ENCODE results near the gene MED12L.

Gene MED12L

DNA sequence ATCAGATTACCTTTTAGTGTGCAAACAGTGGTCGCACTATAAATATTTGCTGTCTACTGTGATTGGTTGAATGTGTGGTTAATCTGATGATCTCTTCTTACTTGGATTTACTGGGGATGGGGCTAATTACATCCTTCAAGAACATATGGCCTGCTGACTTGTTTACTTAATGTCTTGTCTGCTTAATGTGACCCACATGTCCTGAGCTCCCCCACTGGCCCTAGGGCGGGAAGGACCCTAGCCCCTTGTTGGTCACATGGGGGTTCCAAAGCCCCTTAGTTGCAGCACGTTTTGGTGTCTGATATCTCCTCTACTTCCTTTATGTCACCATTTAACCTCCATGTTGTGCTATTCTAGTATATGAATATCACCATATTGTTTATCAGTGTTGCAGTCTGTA, 316.9 kb downstream of the MED12L start:
- no peak overlapping the region for H3K4me3 ChIP-seq (ENCODE audit: low read depth, low read length)
- TF ChIP-seq, protein P1, sequence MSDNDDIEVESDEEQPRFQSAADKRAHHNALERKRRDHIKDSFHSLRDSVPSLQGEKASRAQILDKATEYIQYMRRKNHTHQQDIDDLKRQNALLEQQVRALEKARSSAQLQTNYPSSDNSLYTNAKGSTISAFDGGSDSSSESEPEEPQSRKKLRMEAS (IDR thresholded peaks at IDR 0.05; ENCODE audit: low read depth, low read length): no peak
- no peak for TF ChIP-seq POLR2A (IDR thresholded peaks at IDR 0.05; ENCODE audit: extremely low read depth, insufficient read length)
- TF ChIP-seq, protein P2, sequence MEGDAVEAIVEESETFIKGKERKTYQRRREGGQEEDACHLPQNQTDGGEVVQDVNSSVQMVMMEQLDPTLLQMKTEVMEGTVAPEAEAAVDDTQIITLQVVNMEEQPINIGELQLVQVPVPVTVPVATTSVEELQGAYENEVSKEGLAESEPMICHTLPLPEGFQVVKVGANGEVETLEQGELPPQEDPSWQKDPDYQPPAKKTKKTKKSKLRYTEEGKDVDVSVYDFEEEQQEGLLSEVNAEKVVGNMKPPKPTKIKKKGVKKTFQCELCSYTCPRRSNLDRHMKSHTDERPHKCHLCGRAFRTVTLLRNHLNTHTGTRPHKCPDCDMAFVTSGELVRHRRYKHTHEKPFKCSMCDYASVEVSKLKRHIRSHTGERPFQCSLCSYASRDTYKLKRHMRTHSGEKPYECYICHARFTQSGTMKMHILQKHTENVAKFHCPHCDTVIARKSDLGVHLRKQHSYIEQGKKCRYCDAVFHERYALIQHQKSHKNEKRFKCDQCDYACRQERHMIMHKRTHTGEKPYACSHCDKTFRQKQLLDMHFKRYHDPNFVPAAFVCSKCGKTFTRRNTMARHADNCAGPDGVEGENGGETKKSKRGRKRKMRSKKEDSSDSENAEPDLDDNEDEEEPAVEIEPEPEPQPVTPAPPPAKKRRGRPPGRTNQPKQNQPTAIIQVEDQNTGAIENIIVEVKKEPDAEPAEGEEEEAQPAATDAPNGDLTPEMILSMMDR (IDR thresholded peaks at IDR 0.05; ENCODE audit: low read depth, low read length): no peak
- TF ChIP-seq MYC (IDR thresholded peaks at IDR 0.05; ENCODE audit: low read depth, low read length): no peak
- DNase-seq (ENCODE audit: low read depth): no peak

DNA sequence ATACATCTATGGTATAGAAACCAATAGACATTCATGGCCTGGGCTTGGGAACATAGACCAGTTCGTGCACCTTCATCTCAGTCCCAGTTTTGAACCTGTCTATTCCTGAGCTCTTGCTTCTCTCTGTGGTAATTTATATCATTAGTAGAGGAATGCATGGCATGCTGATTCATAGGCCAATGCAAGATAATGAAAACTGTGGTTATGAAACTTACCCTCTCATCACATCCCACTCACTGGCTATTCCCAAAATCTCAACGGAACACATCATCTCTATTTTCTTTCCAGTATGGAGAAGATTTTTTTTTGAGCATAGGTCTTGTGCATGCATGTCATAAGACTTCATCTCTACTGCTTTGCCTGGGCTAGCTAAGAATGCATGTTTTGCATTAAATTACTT, 317.8 kb downstream of the MED12L start:
- H3K4me3 ChIP-seq (ENCODE audit: low read depth, low read length): no peak overlapping the region
- DNase-seq (ENCODE audit: low read depth): no peak
- TF ChIP-seq, protein P1 (IDR thresholded peaks at IDR 0.05; ENCODE audit: low read depth, low read length): no peak
- TF ChIP-seq MYC (IDR thresholded peaks at IDR 0.05; ENCODE audit: low read depth, low read length) (no peak), POLR2A (IDR thresholded peaks at IDR 0.05; ENCODE audit: extremely low read depth, insufficient read length) (no peak)
- TF ChIP-seq, protein P2 (IDR thresholded peaks at IDR 0.05; ENCODE audit: low read depth, low read length): no peak

DNA sequence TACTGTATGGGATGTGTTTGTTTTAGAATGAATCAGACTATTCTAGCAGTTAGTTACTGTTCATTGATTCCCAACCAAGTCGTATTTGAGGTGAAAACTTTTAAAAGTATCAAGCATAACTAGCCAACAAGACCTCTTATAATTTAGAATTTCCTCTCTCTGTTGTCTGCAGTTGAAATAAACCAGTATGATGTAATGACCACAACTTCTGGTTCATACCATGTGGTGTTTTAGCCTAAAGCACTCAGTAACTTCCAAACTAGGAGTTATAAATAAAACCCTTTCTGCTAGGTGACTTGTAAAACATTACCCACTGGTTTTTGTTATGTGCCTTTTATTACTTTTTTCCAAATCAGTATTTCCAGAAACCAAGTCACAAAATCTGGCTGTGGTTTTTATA, 318.9 kb downstream of the MED12L start:
- H3K4me3 ChIP-seq (ENCODE audit: low read depth, low read length): no peak overlapping the region
- TF ChIP-seq MYC (IDR thresholded peaks at IDR 0.05; ENCODE audit: low read depth, low read length): 0 out of 2 replicates have a peak, but pooled peaks have one; percentile 33
- TF ChIP-seq, protein P1 (IDR thresholded peaks at IDR 0.05; ENCODE audit: low read depth, low read length): peak; percentile 59
- TF ChIP-seq, protein P2 (IDR thresholded peaks at IDR 0.05; ENCODE audit: low read depth, low read length): no peak
- no peak for TF ChIP-seq POLR2A (IDR thresholded peaks at IDR 0.05; ENCODE audit: extremely low read depth, insufficient read length)
- peak; percentile 45 for DNase-seq (ENCODE audit: low read depth)

DNA sequence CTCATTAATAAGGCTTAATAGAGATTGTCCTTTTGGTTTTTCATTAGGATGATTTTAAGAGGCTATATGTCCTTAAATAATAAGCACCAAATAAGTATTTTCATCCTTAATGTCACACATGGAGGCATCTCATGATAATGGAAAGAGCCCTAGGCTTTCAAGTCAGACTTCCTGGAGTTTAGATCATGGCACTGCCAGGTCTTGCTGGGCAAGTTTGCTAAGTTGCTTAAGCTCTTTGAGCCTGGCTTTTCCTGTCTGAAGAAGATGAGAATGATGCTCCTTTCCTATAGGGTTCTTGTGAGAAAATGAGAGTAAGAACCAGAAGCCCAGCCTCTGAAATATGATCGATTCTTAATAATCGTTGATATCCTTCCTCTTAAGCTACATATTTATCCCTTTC, 322.5 kb downstream of the MED12L start:
- no peak overlapping the region for H3K4me3 ChIP-seq (ENCODE audit: low read depth, low read length)
- no peak for DNase-seq (ENCODE audit: low read depth)
- TF ChIP-seq MYC (IDR thresholded peaks at IDR 0.05; ENCODE audit: low read depth, low read length) (no peak), POLR2A (IDR thresholded peaks at IDR 0.05; ENCODE audit: extremely low read depth, insufficient read length) (no peak)
- TF ChIP-seq, protein P1 (IDR thresholded peaks at IDR 0.05; ENCODE audit: low read depth, low read length): no peak
- TF ChIP-seq, protein P2 (IDR thresholded peaks at IDR 0.05; ENCODE audit: low read depth, low read length): no peak

DNA sequence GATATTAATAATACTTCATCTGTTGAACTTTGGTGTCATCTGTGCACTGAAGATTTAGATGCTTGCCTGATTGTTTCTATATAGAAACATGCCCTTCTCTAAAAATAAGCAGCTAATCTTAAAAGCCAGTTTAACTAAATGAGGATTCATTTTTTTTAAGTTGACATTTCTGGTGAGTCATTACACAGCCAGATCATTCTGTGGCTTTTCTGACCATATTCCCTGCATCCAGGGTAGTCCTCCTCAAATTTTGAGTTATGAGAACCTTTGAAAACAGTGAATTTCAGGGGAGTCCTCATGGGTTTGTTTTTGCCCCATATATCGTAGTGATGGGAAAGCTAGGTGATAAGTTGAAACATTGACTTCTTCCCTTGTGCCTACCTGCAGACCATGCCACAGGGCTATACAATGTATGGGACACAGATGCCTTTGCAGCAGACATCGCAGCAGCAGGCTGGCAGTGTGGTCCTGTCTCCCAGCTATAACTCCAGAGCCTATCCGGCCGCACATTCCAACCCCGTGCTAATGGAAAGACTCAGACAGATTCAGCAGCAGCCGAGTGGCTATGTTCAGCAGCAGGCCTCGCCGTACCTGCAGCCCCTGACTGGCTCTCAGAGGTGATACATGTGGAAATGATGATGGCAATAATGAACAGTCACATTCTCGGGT, 325.6 kb downstream of the MED12L start:
- TF ChIP-seq POLR2A (IDR thresholded peaks at IDR 0.05; ENCODE audit: extremely low read depth, insufficient read length) (no peak), MYC (IDR thresholded peaks at IDR 0.05; ENCODE audit: low read depth, low read length) (no peak)
- TF ChIP-seq, protein P1 (IDR thresholded peaks at IDR 0.05; ENCODE audit: low read depth, low read length): no peak
- TF ChIP-seq, protein P2 (IDR thresholded peaks at IDR 0.05; ENCODE audit: low read depth, low read length): no peak
- H3K4me3 ChIP-seq (ENCODE audit: low read depth, low read length): no peak overlapping the region
- no peak for DNase-seq (ENCODE audit: low read depth)

Data from NB4 (cell line).